SW 1271 (cell line): ENCODE results near the gene FSCN2.
"Not testable (repeated sequence)": the region's sequence is repeated elsewhere in the genome, so short reads cannot be mapped to it uniquely, and the experiment has no call there.

ENCODE experiments used
- DNase-seq, 2 experiments: peaks; one replicate each; lab custom pipeline; 2025; lab: John Stamatoyannopoulos, UW

FSCN2 gene

DNA sequence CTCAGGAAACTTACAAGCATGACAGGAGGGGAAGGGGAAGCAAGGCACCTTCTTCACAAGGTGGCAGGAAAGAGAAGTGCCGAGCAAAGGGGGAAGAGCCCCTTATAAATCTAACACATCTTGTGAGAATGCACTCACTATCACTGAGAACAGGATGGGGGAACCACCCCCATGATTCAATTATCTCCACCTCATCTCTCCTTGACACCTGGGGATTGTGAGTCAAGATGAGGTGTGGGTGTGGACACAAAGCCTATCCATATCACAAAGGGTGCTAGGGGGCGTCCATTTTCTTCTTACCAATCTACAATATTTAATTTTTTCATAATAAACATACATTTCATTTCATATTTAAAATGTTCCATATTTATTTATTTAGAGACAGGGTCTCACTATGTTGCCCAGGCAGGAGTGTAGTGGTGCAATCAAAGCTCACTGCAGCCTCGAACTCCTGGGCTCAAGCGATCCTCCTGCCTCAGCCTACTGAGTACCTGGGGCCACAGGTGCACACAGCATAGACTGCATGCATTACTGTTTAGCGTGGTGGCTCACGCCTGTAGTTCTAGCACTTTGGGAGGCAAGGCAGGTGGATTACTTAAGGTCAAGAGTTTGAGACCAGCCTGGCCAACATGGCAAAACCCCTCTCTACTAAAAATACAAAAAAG lies 50.5 kb downstream of the FSCN2 start:
- no peak for DNase-seq

DNA sequence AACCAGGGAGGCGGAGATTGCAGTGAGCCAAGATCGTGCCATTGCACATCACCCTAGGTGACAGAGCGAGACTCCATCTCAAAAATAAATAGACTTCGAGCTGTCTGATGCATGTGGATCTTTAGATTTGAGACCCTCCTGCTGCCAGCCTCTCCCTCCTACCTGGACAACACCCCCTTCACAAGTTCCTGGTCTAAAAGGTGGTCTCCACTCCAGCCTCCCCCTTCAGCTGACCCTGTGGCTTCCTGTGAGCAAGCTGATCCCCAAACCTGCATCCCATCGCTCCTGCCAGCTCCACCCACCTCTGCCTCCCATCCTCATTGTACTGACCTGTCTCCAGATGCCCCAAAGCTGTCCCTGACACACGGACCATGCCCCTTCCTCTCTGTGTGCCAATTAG lies 51.1 kb downstream of the FSCN2 start:
- DNase-seq: no peak

DNA sequence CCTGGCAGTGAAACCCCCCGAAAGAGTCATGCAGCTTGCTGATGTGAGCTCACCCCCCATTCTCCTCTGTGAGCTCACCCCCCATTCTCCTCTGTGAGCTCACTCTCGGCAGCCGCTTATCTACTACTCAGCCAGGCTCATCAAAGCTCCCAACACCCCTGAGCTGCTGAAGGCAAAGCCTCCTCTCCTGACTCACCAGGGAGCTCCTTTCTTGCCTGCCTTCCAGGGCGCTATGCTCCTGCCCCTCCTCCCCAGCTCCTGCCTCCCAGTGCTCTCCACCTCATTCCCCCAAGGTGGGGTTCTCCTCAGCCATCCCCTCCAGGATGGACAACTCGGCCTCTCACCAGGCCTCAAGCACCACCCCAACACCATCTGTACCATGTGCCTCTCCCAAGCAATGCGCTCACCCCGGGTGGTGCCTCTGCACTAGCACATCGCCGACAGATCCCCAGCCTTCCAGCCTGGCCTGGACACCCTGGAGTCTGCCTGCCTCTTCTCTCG lies 51.7 kb downstream of the FSCN2 start:
- DNase-seq: no peak

- DNase-seq: no peak
Measured at GRCh38 chr17:81580481-81580880, 52.3 kb downstream of the FSCN2 start.

GRCh38 chr17:81581758-81582157 lies 53.6 kb downstream of the FSCN2 start:
- DNase-seq: no peak

DNA sequence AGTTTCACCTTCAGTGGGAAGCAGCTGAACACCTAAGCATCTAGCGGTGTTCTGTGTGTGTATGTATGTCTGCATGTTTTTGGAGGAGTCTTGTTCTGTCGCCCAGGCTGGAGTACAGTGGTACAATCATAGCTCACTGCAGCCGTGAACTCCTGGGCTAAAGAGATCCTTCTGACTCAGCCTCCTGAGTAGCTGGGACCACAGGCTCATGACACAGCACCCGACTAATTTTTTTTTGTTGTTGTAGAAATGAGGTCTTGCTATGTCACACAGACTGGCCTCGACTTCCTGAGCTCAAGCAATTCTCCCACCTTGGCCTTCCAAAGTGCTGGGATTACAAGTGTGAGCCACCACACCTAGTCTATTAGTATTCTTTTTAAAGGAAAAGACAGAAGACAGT lies 54.2 kb downstream of the FSCN2 start:
- no peak for DNase-seq

- no peak for DNase-seq
Measured at GRCh38 chr17:81582749-81583148, 54.6 kb downstream of the FSCN2 start.

DNA sequence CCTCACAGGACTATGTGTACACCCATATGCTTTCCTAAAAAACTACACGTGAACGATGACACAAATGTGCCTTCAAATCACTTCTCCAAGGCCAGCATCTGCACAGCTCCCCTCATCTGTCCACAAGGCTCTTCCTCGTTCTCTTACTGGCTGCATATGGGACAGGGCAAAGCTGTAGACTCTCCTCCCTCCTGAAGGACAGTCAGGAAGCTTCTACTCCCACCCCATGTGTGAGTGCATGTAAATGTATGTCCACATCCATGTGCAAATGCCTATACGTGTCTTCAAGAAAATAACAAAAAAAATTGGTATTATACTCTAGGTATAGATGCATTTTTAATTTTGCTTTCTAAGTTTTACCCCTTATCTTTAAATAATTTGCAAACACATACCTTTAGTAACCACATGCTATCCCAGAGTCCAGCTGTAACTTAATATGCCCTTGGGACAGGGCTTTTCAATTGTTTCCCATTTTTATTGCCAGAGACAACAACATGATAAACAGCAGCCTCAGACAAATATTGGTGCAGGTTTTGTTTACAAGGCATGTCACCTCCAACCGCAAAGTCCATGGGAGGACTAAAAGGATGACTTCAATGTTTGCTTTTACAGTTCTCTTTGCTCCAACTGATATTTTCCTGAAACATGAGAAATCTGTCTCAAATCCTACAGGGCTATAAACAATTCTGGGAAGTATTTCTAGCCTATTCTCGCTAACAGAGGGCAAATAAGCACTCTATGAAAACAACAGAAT lies 55.6 kb downstream of the FSCN2 start:
- no peak for DNase-seq

GRCh38 chr17:81584771-81585170 lies 56.6 kb downstream of the FSCN2 start:
- DNase-seq: not testable (repeated sequence)

GRCh38 chr17:81586096-81586495 lies 57.9 kb downstream of the FSCN2 start:
- DNase-seq: no peak
